HEK293 (cell line): Measurements from ENCODE around the gene ATG10.

Experiments used
- CTCF ChIA-PET: fragments of 350-600 bp; formaldehyde crosslinking; extraction: SDS; loops from one replicate; lab custom pipeline; 2021; ENCODE audit warnings: antibody characterized with exemption; lab: Yijun Ruan, JAX
- POLR2A ChIA-PET: fragments of 300-600 bp; formaldehyde crosslinking; extraction: SDS; loops from one replicate; lab custom pipeline; 2020; ENCODE audit warnings: antibody characterized with exemption, inconsistent platforms; lab: Yijun Ruan, JAX
- H3K27ac ChIP-seq: fragments of 200-500 bp; sonication (Bioruptor generic); 2 replicates; pipeline ENCODE4 v1.5.1; 2014; ENCODE audit warnings: low read depth, low read length, control low read depth, inconsistent platforms; ENCODE audit errors: extremely low read depth
- H3K36me3 ChIP-seq, 2 experiments: fragments of 200-500 bp in 1 of 2; sonication (Bioruptor generic) in 1 of 2; 1 replicate in 1 of 2; 2 replicates in 1 of 2; pipeline ENCODE4 v1.5.1; 2014 to 2017; ENCODE audit warnings: inconsistent platforms in 2 of 2, low read length in 2 of 2; ENCODE audit not compliant: control insufficient read depth in 2 of 2, insufficient read depth in 1 of 2
- H3K4me1 ChIP-seq: fragments of 200-500 bp; sonication (Bioruptor generic); 2 replicates; pipeline ENCODE4 v1.5.1; 2014; ENCODE audit warnings: mild to moderate bottlenecking, low read length, inconsistent platforms; ENCODE audit not compliant: control insufficient read depth, insufficient read depth
- H3K4me3 ChIP-seq: 2 replicates; pipeline ENCODE4 v1.5.1; 2011; ENCODE audit warnings: low read depth, mild to moderate bottlenecking, control low read depth, low read length, moderate library complexity
- H3K9me3 ChIP-seq: fragments of 200-500 bp; sonication (Bioruptor generic); 2 replicates; pipeline ENCODE4 v1.5.1; 2014; ENCODE audit warnings: low read depth, low read length, inconsistent platforms; ENCODE audit not compliant: control insufficient read depth, insufficient read depth
- IKZF3 ChIP-seq: fragments of 450-650 bp; IDR thresholded peaks from 2 replicates; pipeline ENCODE4 v1.5.0; 2018; ENCODE audit warnings: missing biosample characterization, mild to moderate bottlenecking, missing genetic modification characterization, moderate library complexity
- ZNF140 ChIP-seq: fragments of 450-650 bp; formaldehyde crosslinking; IDR thresholded peaks from 2 replicates; pipeline ENCODE4 v1.5.1; 2016; ENCODE audit warnings: missing biosample characterization, missing genetic modification characterization
- ZNF157 ChIP-seq: fragments of 450-650 bp; formaldehyde crosslinking; IDR thresholded peaks from 2 replicates; pipeline ENCODE4 v1.5.1; 2016; ENCODE audit warnings: missing biosample characterization, missing genetic modification characterization
- ZNF19 ChIP-seq: fragments of 450-650 bp; formaldehyde crosslinking; IDR thresholded peaks from 2 replicates; pipeline ENCODE4; 2016; ENCODE audit warnings: missing biosample characterization, missing genetic modification characterization, low read depth
- ZNF221 ChIP-seq: fragments of 450-650 bp; formaldehyde crosslinking; IDR thresholded peaks from 2 replicates; pipeline ENCODE4 v1.5.1; 2017; ENCODE audit warnings: missing biosample characterization, missing genetic modification characterization, borderline replicate concordance
- ZNF391 ChIP-seq: fragments of 450-650 bp; formaldehyde crosslinking; IDR thresholded peaks from 2 replicates; pipeline ENCODE4 v1.5.1; 2016; ENCODE audit warnings: low read depth, missing biosample characterization, missing genetic modification characterization, borderline replicate concordance
- ZNF658 ChIP-seq: fragments of 450-650 bp; formaldehyde crosslinking; IDR thresholded peaks from 2 replicates; pipeline ENCODE4; 2016; ENCODE audit warnings: missing biosample characterization, missing genetic modification characterization
- ZNF843 ChIP-seq: fragments of 450-650 bp; formaldehyde crosslinking; IDR thresholded peaks from 2 replicates; pipeline ENCODE4 v1.5.1; 2016; ENCODE audit warnings: missing biosample characterization, missing genetic modification characterization
- ZSCAN16 ChIP-seq: fragments of 450-650 bp; formaldehyde crosslinking; IDR thresholded peaks from 2 replicates; pipeline ENCODE4 v1.5.1; 2016; ENCODE audit warnings: missing biosample characterization, missing genetic modification characterization
- TF ChIP-seq, protein P1 (sequence below): fragments of 450-650 bp; formaldehyde crosslinking; IDR thresholded peaks from 2 replicates; pipeline ENCODE4 v1.5.1; 2016; ENCODE audit warnings: missing biosample characterization, missing genetic modification characterization
- TF ChIP-seq, protein P2 (sequence below): fragments of 450-650 bp; formaldehyde crosslinking; IDR thresholded peaks from 2 replicates; pipeline ENCODE4 v1.5.1; 2016; ENCODE audit warnings: missing biosample characterization, missing genetic modification characterization
- TF ChIP-seq, protein P3 (sequence below): fragments of 450-650 bp; formaldehyde crosslinking; IDR thresholded peaks from 2 replicates; pipeline ENCODE4 v1.5.1; 2016; ENCODE audit warnings: missing biosample characterization, missing genetic modification characterization
- TF ChIP-seq, protein P4 (sequence below): fragments of 450-650 bp; formaldehyde crosslinking; IDR thresholded peaks from 2 replicates; pipeline ENCODE4 v1.5.1; 2016; ENCODE audit warnings: missing biosample characterization, missing genetic modification characterization
- TF ChIP-seq, protein P5 (sequence below): fragments of 450-650 bp; IDR thresholded peaks from 2 replicates; pipeline ENCODE4 v1.5.1; 2018; ENCODE audit warnings: missing biosample characterization, missing genetic modification characterization
- TF ChIP-seq, protein P6 (sequence below): fragments of 450-650 bp; formaldehyde crosslinking; IDR thresholded peaks from 2 replicates; pipeline ENCODE4 v1.5.1; 2016; ENCODE audit warnings: missing biosample characterization, missing genetic modification characterization

Gene ATG10

DNA sequence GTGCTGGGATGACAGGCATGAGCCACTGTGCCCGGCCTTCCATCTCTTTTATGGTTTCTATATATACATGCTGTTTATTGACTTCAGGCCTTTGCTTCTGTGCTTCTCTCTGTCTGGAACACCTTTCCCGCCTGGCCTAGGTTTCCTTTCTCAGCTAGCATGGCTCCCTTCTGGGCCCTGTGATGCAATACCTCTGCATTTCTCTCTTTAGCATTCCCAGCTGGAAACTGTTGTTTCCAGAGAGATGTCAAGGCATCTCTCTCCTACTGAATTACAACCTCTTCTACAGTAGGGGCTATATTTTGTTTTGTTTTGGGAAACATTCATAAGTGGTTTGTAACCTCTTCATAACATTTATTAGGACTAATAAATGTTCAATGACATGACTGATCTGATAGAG, 249.2 kb downstream of the ATG10 start:
- POLR2A ChIA-PET: no interaction called here

More for the DNA sequence above, 249.2 kb downstream of the ATG10 start:
- TF ChIP-seq IKZF3 (tag by site-specific recombination) (no peak), ZNF19 (tag by site-specific recombination) (no peak), ZSCAN16 (no peak), ZNF658 (tag by site-specific recombination) (no peak), ZNF391 (no peak), ZNF157 (no peak), ZNF843 (tag by site-specific recombination) (no peak), ZNF221 (tag by site-specific recombination) (no peak), ZNF140 (tag by site-specific recombination) (no peak)
- TF ChIP-seq, protein P1, sequence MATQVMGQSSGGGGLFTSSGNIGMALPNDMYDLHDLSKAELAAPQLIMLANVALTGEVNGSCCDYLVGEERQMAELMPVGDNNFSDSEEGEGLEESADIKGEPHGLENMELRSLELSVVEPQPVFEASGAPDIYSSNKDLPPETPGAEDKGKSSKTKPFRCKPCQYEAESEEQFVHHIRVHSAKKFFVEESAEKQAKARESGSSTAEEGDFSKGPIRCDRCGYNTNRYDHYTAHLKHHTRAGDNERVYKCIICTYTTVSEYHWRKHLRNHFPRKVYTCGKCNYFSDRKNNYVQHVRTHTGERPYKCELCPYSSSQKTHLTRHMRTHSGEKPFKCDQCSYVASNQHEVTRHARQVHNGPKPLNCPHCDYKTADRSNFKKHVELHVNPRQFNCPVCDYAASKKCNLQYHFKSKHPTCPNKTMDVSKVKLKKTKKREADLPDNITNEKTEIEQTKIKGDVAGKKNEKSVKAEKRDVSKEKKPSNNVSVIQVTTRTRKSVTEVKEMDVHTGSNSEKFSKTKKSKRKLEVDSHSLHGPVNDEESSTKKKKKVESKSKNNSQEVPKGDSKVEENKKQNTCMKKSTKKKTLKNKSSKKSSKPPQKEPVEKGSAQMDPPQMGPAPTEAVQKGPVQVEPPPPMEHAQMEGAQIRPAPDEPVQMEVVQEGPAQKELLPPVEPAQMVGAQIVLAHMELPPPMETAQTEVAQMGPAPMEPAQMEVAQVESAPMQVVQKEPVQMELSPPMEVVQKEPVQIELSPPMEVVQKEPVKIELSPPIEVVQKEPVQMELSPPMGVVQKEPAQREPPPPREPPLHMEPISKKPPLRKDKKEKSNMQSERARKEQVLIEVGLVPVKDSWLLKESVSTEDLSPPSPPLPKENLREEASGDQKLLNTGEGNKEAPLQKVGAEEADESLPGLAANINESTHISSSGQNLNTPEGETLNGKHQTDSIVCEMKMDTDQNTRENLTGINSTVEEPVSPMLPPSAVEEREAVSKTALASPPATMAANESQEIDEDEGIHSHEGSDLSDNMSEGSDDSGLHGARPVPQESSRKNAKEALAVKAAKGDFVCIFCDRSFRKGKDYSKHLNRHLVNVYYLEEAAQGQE (tag by site-specific recombination): no peak
- TF ChIP-seq, protein P2, sequence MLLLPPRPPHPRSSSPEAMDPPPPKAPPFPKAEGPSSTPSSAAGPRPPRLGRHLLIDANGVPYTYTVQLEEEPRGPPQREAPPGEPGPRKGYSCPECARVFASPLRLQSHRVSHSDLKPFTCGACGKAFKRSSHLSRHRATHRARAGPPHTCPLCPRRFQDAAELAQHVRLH (tag by site-specific recombination): no peak
- TF ChIP-seq, protein P3, sequence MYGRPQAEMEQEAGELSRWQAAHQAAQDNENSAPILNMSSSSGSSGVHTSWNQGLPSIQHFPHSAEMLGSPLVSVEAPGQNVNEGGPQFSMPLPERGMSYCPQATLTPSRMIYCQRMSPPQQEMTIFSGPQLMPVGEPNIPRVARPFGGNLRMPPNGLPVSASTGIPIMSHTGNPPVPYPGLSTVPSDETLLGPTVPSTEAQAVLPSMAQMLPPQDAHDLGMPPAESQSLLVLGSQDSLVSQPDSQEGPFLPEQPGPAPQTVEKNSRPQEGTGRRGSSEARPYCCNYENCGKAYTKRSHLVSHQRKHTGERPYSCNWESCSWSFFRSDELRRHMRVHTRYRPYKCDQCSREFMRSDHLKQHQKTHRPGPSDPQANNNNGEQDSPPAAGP (tag by site-specific recombination): no peak
- TF ChIP-seq, protein P4, sequence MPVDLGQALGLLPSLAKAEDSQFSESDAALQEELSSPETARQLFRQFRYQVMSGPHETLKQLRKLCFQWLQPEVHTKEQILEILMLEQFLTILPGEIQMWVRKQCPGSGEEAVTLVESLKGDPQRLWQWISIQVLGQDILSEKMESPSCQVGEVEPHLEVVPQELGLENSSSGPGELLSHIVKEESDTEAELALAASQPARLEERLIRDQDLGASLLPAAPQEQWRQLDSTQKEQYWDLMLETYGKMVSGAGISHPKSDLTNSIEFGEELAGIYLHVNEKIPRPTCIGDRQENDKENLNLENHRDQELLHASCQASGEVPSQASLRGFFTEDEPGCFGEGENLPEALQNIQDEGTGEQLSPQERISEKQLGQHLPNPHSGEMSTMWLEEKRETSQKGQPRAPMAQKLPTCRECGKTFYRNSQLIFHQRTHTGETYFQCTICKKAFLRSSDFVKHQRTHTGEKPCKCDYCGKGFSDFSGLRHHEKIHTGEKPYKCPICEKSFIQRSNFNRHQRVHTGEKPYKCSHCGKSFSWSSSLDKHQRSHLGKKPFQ (tag by site-specific recombination): no peak
- TF ChIP-seq, protein P5, sequence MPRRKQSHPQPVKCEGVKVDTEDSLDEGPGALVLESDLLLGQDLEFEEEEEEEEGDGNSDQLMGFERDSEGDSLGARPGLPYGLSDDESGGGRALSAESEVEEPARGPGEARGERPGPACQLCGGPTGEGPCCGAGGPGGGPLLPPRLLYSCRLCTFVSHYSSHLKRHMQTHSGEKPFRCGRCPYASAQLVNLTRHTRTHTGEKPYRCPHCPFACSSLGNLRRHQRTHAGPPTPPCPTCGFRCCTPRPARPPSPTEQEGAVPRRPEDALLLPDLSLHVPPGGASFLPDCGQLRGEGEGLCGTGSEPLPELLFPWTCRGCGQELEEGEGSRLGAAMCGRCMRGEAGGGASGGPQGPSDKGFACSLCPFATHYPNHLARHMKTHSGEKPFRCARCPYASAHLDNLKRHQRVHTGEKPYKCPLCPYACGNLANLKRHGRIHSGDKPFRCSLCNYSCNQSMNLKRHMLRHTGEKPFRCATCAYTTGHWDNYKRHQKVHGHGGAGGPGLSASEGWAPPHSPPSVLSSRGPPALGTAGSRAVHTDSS (tag by site-specific recombination): no peak
- TF ChIP-seq, protein P6, sequence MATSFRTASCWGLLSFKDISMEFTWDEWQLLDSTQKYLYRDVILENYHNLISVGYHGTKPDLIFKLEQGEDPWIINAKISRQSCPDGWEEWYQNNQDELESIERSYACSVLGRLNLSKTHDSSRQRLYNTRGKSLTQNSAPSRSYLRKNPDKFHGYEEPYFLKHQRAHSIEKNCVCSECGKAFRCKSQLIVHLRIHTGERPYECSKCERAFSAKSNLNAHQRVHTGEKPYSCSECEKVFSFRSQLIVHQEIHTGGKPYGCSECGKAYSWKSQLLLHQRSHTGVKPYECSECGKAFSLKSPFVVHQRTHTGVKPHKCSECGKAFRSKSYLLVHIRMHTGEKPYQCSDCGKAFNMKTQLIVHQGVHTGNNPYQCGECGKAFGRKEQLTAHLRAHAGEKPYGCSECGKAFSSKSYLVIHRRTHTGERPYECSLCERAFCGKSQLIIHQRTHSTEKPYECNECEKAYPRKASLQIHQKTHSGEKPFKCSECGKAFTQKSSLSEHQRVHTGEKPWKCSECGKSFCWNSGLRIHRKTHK (tag by site-specific recombination): no peak
- CTCF ChIA-PET: interaction anchor here (0.6 kb wide), 1 partner anchor 9 kb away, joined by 3 read pairs; no protein-coding TSS in a partner anchor
- Histone ChIP-seq H3K4me3 (no peak overlapping the region), H3K4me1 (peaks cover 4% of the 10 kb centered on the region; the same call in 1 of the 2 replicates), H3K36me3 (no peaks in the 10 kb centered on the region), H3K9me3 (no peaks in the 10 kb centered on the region), H3K27ac (no peak overlapping the region)
